Body of pancreas (tissue), 4 donors: ENCODE measurements around the gene SH3D19.

Experiments
- CTCF ChIP-seq, 7 experiments: fragments of 450-650 bp in 4 of 7; fragments of 200-600 bp in 3 of 7; sonication (generic) in 3 of 7; IDR thresholded peaks; one replicate each; pipeline ENCODE4 v1.5.1; 2016 to 2019; ENCODE audit warnings: antibody characterized with exemption in 7 of 7
- POLR2A ChIP-seq, 3 donors: fragments of 450-650 bp; IDR thresholded peaks; one replicate each; pipeline ENCODE4 v1.6.1; 2016; ENCODE audit warnings: antibody characterized with exemption in 3 of 3, mild to moderate bottlenecking in 2 of 3

- TF ChIP-seq POLR2A (IDR thresholded peaks at IDR 0.05) = no peak
- no peak for TF ChIP-seq CTCF (IDR thresholded peaks at IDR 0.05)
These were observed 34.2 kb upstream of the SH3D19 start for GRCh38 chr4:151359576-151359975.
